Measurements from ENCODE around the gene CATSPER1. TPM values are rescaled to one million over a fixed set of nuclear protein-coding genes. Genes with fewer than 3 reads are reported as not detected.
A peak's percentile ranks its signal among the peaks of the same experiment; 100 is the strongest.

The CATSPER1 gene
- total RNA-seq = under 1 TPM in 1 of 2 donors, not detected in 1; 0.35 TPM

DNA sequence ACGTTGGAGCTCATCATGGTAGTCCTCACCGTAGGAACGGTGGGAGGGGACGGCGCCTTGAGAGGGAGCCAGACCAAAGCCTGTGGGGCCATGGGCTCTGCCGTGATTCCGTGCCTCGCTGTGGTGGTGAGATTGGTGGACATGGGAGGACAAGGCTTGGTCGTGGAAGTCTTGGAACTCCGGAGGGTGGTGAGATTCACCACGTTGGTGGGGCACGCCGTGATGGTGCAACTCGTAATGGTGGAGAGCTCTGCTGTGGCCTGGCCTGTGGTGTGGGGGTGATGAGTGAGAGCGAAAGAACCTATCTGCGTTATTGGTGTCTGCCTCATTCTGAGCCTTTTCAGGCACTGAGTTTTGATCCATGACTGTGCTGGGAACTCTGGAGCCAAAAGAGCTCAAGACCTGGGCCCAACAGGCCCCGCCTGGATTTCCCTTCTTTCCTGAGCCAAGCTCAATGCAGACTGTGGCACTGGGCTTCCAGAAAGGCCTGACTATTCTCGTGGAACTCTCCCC lies at the start of gene CATSPER1:
Gene CATSPER1 (minus strand): TSS at position 463 of the 513 bp plus-strand sequence. CDS start 100 bp downstream, at position 363.
- Histone ChIP-seq H3K9ac (ENCODE audit: low read depth in 2 of 2, low read length in 2 of 2) (no peak within 1 kb of the TSS), H3K4me1 (no peaks in the 10 kb centered on the region), H3K36me3 (no peaks in the 10 kb centered on the region), H3K9me3 (no peaks in the 10 kb centered on the region), H3K27ac (no peak within 1 kb of the TSS), H3K27me3 (no peaks in the 10 kb centered on the region), H3K4me3 (no peak within 1 kb of the TSS)
- no peak for TF ChIP-seq CTCF (IDR thresholded peaks at IDR 0.05)
- intact Hi-C loops (cut with DNase I) = no loop called here
- no peak for DNase-seq

DNA sequence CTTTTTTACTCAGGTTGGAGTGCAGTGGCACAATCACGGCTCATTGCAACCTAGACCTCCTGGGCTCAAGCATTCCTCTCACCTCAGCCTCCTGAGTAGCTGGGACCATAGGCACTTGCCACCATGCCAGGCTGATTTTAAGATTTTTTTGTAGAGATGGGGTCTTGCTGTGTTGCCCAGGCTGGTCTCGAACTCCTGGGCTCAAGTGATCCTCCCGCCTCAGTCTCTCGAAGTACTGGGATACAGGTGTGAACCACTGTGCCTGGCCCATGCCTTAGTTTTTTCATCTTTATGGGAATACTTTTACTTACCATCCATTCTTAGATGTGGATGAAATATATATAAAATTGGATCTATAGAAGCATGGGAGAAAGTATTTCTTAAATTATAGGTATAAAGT lies 49.0 kb upstream of the CATSPER1 start:
- no peaks in the 10 kb centered on the region for H3K9me3 ChIP-seq
- intact Hi-C loops (cut with DNase I) = no loop called here
- no peak for DNase-seq

GRCh38 chr11:66073669-66074068 lies 47.4 kb upstream of the CATSPER1 start:
- H3K9ac ChIP-seq (ENCODE audit: low read depth in 2 of 2, low read length in 2 of 2) = no peak overlapping the region
- no peak overlapping the region for H3K4me3 ChIP-seq
- no peaks in the 10 kb centered on the region for H3K9me3 ChIP-seq
- H3K27me3 ChIP-seq = no peaks in the 10 kb centered on the region
- no peak for DNase-seq
- no peak overlapping the region for H3K27ac ChIP-seq
- TF ChIP-seq CTCF (IDR thresholded peaks at IDR 0.05) = no peak
- H3K4me1 ChIP-seq = no peaks in the 10 kb centered on the region
- intact Hi-C loops (cut with DNase I) = no loop called here
- H3K36me3 ChIP-seq = no peaks in the 10 kb centered on the region

More for the DNA sequence above, 49.0 kb upstream of the CATSPER1 start:
- Histone ChIP-seq H3K27me3 (no peaks in the 10 kb centered on the region), H3K4me1 (peaks cover 7% of the 10 kb centered on the region), H3K9ac (ENCODE audit: low read depth in 2 of 2, low read length in 2 of 2) (no peak overlapping the region), H3K27ac (no peak overlapping the region), H3K36me3 (no peaks in the 10 kb centered on the region), H3K4me3 (no peak overlapping the region)
- no peak for TF ChIP-seq CTCF (IDR thresholded peaks at IDR 0.05)

- intact Hi-C loops (cut with DNase I) = no loop called here
- Histone ChIP-seq H3K9me3 (no peaks in the 10 kb centered on the region), H3K4me3 (no peak overlapping the region), H3K27me3 (no peaks in the 10 kb centered on the region), H3K9ac (ENCODE audit: low read depth in 2 of 2, low read length in 2 of 2) (no peak overlapping the region), H3K27ac (no peak overlapping the region), H3K36me3 (no peaks in the 10 kb centered on the region), H3K4me1 (no peaks in the 10 kb centered on the region)
- peak; percentile 9 for DNase-seq
- no peak for TF ChIP-seq CTCF (IDR thresholded peaks at IDR 0.05)
Measured at GRCh38 chr11:66072518-66072917, 46.2 kb upstream of the CATSPER1 start.

- Histone ChIP-seq H3K4me1 (no peaks in the 10 kb centered on the region), H3K36me3 (no peaks in the 10 kb centered on the region), H3K27ac (no peak overlapping the region), H3K9ac (ENCODE audit: low read depth in 2 of 2, low read length in 2 of 2) (no peak overlapping the region), H3K27me3 (no peaks in the 10 kb centered on the region), H3K9me3 (no peaks in the 10 kb centered on the region), H3K4me3 (peak overlapping the region; percentile 96)
- TF ChIP-seq CTCF (IDR thresholded peaks at IDR 0.05) = no peak
- DNase-seq = peak; percentile 7
- intact Hi-C loops (cut with DNase I) = no loop called here
Measured at GRCh38 chr11:66072081-66072480, 45.8 kb upstream of the CATSPER1 start.

All from colonic mucosa (tissue), 4 donors.